Activated CD4-positive, alpha-beta T cell treated with anti-CD3 and anti-CD28 coated beads, Interleukin-2, amount 50 U/mL, for 24 hours (primary cell): Measurements from ENCODE around the gene AOC2.
"Not testable (repeated sequence)": the region's sequence is repeated elsewhere in the genome, so short reads cannot be mapped to it uniquely, and the experiment has no call there.

Source experiments
- DNase-seq, 2 donors: peaks; one replicate each; pipeline ENCODE4 v3.0.0-alpha.2; 2020; ENCODE audit warnings: low read depth in 1 of 2, low spot score in 1 of 2

Gene AOC2

DNA sequence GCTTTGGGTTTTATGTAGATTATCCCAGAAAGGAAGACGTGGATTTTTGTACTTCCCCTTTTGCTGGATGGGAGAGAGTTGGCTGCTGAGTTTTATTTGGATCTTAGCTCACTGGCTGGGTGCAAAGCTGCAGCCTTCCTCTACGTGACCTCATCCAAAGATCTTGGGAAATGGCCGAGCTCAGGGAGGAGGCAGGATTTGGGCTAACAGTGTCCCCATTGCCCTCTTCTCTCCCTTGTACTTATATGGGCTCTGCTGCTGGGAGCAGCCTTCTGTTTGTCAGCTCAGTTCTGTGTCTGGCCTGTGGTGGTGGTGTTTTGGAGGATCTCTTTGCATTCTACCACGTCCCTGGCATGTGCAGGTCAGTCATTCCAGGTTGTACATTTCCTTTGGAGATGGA lies 8.6 kb downstream of the AOC2 start:
- no peak for DNase-seq

DNA sequence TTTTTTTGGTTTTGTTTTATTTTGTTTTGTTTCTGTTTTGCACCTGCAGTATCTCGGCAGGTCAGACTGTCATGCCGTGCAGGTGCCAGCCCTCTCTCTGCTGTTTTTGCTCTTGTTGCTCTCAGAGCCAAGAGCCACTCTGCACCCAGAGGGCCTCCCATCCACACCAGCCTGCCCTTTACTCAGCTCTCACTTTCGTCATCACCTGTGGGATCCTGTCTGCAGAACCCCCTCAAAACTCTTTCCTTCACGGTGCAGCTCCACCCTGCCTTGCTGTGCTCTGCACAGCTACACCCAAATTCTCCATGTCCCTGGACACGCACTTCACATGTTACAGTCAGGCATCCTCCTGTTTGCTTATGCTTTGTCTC lies 9.2 kb downstream of the AOC2 start:
- no peak for DNase-seq

- no peak for DNase-seq
Measured at GRCh38 chr17:42853968-42854790, 9.8 kb downstream of the AOC2 start.

GRCh38 chr17:42855048-42855596 lies 10.7 kb downstream of the AOC2 start:
- no peak for DNase-seq

GRCh38 chr17:42856093-42856492 lies 11.7 kb downstream of the AOC2 start:
- not testable (repeated sequence) for DNase-seq

DNA sequence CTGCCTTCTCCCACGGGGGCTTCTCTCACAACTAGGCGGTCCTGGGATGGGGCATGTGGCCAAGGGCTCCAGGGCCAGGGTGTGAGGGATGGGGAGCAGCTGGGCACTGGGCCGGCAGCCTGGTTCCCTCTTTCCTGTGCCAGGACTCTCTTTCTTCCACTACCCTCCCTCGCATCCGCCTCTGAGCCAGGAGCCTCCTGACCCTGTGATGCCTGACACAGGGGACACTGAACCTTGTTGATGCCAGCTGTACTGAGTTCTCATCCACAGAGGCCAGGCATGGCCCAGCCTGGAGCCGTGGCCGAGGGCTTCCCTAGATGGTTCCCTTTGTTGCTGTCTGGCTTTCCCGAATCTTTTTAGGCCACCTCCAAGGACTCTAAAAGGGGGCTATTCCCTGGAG lies 12.1 kb downstream of the AOC2 start:
- DNase-seq: not testable (repeated sequence)

DNA sequence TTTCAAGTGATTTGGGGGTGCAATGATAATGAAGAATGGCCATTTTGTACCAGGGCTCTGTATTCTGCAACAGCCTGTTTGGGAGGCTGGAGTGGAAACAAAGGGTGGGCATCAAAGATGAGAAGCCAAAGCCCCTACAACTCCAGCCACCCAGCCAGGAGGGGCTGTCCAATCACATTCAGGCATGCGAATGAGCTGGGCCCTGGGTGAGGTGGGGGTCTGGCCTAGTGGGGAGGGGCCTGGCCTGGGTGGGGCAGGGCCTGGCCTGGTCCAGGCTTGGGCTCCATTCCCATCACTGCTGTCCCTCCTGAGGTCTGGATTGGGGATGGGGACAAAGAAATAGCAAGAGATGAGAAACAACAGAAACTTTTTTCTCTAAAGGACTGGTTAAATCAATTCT lies 13.0 kb downstream of the AOC2 start:
- no peak for DNase-seq

DNA sequence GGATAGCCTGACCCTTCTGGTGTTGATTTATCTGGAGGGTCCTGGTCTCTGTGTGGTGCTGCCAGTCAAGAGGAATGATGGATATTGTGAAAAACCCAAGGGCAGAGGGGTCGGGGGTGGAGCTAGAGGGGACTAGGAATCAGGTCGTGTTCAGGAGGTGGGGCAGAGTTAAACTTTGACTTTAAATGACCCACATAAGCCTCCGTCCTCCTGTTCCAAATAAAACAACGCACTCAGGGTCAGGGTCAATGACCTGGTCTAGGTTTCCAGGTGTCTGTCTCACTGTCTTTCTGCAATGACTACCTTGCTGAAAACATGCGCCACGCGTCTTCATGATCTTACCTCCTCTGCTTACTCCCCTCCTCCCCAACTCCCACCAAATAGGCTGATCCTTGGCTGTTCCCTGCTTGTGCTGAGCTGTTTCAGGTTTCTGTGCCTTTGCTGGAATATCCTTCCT lies 21.3 kb downstream of the AOC2 start:
- no peak for DNase-seq

GRCh38 chr17:42866216-42866615 lies 21.8 kb downstream of the AOC2 start:
- DNase-seq: no peak

- DNase-seq: no peak
Measured at GRCh38 chr17:42866631-42867575, 22.5 kb downstream of the AOC2 start.

- DNase-seq: not testable (repeated sequence)
Measured at GRCh38 chr17:42867694-42868261, 23.4 kb downstream of the AOC2 start.

DNA sequence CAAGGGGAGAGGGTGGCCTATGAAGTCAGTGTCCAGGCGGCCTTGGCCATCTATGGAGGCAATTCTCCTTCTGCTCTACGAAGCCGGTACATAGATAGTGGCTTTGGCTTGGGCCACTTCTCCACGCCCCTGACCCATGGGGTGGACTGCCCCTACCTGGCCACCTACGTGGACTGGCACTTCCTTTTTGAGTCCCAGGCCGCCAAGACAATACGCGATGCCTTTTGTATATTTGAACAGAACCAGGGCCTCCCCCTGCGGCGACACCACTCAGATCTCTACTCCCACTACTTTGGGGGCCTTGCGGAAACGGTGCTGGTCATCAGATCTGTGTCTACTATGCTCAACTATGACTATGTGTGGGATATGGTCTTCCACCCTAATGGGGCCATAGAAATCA lies 24.0 kb downstream of the AOC2 start:
- DNase-seq: no peak

DNA sequence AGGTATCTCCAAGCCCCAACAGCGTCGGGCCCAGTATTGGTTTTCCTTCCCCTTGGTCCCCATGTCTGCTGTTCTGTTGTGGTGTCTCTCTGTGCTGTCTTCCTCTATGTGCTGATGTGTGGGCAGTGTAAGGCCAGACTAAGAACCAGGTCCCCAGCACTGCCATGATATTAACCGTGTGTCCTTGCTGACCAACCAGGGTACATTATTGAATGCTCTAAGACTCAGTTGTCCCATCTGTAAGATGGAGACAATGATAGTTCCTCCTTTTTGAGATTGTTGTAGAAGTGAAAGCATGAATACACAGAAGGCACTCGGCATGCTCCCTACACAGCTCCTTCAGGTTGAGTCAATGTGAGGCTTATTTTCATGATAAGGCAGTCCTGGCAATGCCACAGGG lies 27.3 kb downstream of the AOC2 start:
- no peak for DNase-seq

GRCh38 chr17:42872251-42872965 lies 28.0 kb downstream of the AOC2 start:
- DNase-seq: no peak

- DNase-seq: no peak
Measured at GRCh38 chr17:42873315-42873714, 28.9 kb downstream of the AOC2 start.

DNA sequence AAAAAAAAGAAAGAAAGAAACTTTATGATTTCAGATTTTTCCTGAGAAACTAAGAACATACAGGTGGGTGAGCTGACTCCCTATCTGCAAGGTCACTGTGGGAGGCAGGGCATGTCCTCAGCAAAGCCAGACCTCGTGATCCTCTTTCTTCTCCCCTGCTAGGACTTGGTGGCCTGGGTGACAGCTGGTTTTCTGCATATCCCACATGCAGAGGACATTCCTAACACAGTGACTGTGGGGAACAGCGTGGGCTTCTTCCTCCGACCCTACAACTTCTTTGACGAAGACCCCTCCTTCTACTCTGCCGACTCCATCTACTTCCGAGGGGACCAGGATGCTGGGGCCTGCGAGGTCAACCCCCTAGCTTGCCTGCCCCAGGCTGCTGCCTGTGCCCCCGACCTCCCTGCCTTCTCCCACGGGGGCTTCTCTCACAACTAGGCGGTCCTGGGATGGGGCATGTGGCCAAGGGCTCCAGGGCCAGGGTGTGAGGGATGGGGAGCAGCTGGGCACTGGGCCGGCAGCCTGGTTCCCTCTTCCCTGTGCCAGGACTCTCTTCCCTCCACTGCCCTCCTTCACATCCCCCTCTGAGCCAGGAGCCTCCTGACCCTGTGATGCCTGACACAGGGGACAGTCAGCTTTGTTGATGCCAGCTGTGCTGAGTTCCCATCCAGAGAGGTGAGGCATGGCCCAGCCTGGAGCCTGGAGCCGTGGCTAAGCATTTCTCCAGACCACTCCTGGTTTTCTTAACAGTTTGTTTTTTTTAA lies 29.7 kb downstream of the AOC2 start:
- not testable (repeated sequence) for DNase-seq

GRCh38 chr17:42877037-42877436 lies 32.7 kb downstream of the AOC2 start:
- DNase-seq: no peak

DNA sequence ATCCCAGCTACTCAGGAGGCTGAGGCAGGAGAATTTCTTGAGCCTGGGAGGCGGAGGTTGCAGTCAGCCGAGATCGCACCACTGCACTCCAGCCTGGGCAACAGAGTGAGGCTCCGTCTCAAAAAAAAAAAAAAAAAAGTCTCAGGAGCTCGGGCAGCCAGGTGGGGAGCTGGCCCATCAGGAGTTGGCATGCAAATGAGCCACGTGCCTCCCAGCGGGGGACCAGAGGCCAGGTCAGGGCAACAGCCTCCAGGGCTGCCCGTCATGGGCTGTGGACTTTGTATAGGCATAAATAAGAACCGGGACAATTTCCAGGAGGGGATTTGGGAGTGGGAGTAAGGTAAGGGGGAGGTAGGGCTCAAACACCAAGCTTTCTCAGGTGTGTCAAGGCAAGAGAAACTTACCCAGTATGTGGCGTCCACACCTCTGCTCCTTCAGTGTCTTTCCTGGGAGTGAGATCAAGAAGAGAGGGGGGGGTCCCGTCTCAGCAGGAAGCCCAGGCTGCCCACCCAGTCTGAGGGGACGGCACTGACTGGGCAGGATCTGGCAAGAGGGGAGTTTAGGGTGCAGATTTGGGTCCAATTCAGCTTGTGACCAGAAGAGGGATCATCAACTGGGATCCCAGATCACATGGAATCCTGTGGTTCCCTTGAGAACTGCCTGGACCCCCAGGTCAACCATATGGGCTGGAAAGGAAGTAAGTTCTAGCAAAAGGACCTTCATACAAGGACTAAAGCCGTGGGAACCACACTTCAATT lies 33.9 kb downstream of the AOC2 start:
- DNase-seq: no peak

GRCh38 chr17:42878924-42879595 lies 34.7 kb downstream of the AOC2 start:
- DNase-seq: no peak
